ENCODE measurements around the gene DBNDD2.

The DBNDD2 gene

DNA sequence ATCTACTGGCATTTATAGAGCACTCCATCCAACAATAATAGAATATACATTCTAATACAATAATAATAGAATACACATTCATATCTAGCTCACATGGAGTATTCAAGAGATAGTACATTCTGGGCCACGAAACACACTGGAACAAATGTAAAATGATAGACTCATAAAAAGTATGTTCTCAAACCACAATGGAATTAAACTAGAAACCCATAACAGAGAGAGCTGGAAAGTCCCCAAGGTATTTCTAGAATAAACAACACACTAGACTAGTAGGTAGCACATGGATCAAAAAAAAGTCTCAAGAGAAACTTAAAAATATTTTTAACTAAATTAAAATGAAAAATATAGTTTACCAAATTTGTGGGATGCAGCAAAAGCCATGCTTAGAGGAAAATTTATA lies 20.8 kb upstream of the DBNDD2 start:
- no peak for DNase-seq (ENCODE audit: low read depth)

DNA sequence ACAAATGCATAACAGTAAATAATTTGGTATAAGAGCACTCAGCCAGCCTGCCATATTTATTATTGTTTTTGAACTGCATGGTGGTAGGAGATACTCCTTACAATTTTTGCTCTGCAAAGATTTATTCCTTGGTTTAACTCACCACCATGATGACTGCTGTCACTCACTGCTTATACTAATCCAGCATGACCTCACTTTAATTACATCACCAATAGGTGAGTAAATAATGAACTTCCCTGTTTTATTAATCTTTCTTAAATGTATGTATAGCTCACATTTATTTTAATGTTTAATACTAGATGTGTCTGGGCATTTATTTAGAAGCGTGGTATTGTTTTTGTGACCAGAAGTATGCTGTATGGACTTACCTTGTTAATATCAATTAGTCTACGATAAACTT lies 17.2 kb upstream of the DBNDD2 start:
- no peak for DNase-seq (ENCODE audit: low read depth)

DNA sequence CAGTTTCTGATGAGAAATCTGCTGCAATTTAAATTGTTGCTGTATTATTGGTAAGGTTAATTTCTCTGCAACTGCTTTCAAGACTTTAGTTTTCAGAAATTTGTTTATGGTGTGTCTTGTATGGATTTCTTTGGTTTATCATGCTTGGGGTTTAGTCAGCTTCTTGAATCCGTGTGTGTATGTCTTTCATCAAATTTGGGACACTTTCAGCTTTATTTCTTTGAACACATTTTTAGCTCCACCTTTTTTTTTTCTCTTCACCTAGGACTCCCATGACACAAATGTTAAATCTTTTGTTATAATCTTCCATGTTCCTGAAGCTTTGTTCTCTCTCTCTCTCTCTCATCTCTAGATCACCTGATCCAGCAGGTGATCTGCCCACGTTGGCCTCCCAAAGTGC lies 16.5 kb upstream of the DBNDD2 start:
- DNase-seq (ENCODE audit: low read depth) = no peak

DNA sequence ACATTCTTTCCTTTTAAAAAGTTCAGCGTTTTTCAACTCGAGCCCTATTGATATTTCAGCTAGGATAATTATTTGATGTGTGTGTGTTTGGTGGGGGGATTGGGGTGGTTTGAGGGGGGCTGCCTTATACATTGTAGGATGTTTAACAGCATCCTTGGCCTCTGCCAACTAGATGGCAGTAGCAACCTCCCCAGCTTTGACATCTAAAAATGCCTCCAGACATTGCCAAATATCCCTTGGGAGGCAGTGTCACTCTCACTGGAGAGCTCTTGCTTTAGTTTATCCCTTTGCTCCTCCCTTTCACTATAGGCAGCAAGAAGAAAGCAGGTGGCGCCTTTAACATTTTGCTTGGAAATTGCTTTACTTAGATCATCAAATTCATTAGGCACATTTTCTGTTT lies 15.4 kb upstream of the DBNDD2 start:
- no peak for DNase-seq (ENCODE audit: low read depth)

DNA sequence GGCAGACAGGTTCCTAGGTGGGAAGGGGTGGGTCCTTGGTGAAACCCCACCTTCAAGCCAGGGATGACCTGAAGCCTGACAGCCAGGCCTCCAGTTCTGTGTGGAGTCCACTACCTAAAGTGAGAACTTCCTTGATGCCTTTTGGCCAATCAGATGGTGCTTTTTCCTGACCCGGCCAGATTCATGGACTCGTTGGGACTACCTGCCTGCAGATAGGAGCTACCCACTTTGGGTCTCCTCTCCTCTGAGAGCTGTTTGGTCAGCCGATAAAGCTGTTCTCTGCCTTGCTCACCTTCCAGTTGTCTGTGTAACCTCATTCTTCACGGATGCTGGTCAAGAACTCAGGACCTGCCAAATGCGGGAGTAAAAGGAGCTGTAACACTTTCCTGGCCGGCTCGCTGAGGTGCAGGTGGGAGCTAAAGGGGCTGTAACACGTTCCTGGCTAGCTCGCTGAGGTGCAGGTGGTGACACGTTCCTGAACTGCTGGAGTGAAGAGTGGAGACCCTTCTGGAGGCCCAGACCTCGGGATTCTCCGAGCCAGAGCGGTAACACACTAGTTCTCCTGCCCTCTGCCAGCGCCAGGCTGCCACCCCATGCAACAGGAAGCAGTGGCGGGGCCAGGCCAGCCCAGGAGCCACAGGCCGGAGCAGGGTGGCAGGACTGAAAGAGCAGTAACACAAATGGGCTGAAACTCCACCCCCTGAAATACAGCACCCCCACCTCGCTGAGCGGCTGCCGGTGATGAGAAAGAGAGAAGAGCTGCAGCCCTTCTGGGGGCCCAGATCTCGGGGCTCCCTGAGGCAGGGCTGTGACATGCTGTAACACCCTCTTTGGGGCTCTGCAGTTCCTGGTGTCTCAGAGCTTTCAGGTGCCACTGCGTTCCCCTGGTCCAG lies 13.6 kb upstream of the DBNDD2 start:
- no peak for DNase-seq (ENCODE audit: low read depth)

DNA sequence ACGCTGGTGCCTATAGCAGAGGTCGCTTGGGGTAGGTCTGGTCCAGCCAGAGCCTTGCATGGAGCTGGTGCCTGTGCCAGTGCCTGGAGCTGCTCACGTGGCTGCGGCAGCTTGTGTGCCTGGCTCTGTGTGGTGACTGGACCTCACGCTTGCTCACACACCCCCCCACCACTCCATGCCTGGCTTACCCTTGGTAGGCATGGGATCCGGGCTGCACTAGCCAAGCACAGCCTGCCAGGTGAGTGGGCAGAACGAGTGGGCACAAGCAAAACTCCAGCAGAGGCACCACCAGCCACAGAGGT lies 13.0 kb upstream of the DBNDD2 start:
- DNase-seq (ENCODE audit: low read depth) = no peak

DNA sequence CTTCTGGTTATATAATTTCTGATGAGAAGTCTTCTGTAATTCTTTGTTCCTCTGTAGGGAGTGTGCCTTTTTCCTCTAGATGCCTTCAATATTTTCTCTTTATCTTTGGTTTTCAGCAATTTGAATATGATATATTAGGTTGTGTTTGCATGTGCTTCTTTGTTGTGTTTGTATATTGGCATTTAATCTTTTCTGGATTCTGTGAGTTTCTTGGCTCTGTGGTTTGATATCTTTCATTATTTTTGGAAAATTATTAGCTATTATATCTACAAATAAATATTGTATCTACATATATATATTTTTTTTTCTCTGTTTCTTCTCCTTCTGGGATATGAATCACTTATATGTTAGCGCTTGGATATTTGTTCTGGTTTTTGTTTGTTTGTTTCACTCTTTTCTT lies 9.1 kb upstream of the DBNDD2 start:
- no peak for DNase-seq (ENCODE audit: low read depth)

DNA sequence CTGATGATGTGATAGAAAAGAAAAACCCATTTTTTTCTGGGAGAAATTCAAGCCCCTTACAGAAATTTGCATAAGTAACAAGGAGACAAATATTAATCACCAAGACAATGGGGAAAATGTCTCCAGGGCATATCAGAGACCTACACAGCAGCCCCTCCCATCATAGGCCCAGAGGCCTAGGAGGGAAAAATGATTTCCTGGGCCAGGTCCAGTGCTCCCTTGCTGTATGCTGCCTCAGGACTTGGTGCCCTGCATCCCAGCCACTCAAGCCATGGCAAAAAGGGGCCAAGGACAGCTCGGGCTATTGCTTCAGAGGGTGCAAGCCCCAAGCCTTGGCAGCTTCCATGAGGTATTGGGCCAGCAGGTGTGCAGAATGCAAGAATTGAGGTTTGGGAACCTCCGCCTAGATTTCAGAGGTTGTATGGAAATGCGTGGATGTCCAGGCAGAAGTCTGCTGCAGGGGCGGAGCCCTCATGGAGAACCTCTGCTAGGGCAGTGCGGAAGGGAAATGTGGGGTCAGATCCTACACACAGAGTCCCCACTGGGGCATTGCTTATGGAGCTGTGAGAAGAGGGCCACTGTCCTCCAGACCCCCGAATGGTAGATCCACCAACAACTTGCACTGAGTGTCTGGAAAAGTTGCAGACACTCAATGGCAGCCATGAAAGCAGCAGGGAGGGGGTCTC lies 7.6 kb upstream of the DBNDD2 start:
- no peak for DNase-seq (ENCODE audit: low read depth)

DNA sequence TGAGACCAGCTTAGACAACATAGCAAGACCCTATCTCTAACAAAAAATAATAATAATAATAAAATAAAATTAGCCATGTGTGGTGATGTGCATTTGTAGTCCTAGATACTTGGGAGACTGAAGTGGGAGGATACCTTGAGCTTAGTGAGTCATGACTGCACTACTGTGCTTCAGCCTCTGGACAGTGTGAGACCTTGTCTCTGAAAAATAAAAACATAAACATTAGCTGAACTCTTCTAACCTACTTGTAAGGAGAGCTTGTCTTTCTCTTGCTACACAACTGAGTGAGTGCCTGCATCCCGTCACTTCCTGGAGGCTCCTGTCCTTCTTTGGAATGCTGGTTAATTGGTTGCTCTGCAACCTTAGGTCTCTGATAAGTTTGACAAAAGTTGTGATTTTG lies 5.1 kb upstream of the DBNDD2 start:
- DNase-seq (ENCODE audit: low read depth) = no peak

DNA sequence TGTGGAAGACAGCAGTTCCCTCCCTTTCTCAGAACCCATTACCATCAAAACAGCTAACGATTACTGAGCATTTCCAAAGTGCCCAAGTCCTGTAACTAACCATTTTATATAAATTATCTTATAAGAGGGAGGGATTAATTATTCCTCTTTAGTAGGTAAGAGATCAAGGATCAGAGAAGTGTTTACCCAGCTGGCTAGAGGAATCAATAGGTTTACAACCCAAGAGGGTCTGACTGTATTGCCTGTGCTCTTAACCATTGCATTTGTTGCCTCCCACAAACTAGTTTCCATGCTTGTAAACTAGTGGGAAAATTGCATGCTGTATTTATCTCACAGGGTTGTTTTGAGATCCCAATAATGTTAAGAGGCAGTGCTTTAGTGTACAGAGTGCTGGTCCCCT lies 3.7 kb upstream of the DBNDD2 start:
- DNase-seq (ENCODE audit: low read depth) = no peak

DNA sequence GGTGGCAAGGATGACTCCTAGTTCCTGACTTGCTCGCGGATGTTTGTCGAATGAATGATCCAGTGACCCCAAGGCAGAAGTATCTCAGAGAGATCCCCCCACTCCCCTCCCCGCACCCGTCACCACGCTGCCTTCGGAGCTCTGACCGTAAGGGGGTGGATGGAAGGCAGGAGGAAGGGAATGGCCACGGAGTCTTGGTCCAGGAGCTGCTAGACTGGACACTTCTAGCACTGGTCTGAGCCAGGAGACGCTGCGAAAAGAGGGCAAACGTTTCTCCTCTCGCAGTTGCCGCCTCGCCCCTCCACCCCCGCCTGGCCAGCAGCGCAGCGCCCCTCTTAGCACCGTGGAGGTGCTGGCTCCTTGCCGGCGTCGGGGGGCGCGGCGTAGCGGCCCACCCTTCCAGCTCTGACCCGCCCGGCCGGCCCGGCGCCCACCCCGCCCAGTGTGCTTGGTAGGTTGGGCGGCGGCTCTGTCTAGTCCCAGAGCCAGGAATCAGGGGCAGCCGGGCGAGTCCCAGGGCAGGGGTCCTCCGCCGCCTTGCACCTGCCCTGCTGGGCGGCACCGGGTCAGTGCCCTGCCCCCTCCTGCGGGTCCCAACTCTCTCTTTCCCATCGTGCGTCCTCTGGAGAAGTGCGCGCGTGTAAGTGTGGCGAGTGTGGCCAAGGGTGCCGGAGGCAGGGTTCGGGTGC lies 2.4 kb upstream of the DBNDD2 start:
- no peak for DNase-seq (ENCODE audit: low read depth)

DNA sequence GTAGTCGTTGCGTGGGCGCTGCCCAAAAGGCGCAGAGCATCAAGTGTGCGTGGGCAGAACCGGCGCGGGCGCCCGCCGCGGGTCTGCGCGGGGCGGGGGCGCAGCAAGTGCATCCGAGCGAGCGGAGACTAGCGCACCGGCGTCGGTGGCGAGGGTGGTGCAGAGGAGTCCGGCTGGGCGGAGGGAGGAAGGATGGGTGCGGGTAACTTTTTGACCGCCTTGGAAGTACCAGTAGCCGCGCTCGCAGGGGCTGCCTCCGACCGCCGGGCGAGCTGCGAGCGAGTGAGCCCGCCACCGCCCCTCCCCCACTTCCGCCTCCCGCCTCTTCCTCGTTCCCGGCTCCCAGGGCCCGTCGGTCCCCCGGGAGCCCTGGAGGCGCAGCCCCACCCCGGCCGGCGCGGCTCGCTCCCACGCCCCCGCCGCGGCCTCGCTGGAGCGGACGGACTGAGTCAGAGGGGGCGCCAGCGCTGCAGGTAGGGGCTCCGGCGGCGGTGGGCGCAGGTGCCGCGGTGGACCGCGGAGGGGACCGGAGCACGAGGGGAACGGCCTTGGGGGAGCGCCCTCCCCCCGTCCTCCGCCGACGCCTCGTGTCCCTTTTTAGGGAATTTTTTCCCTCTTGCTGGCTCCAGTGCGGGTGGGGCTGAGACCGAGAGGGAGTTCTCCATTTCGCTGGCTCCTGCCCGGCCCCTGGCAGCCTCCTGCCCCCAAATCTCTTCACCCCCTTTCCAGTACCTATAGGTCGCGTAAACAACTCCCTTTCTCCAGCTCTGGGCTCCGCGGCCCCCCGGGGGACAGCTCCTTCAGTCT lies 1.6 kb upstream of the DBNDD2 start:
- no peak for DNase-seq (ENCODE audit: low read depth)

DNA sequence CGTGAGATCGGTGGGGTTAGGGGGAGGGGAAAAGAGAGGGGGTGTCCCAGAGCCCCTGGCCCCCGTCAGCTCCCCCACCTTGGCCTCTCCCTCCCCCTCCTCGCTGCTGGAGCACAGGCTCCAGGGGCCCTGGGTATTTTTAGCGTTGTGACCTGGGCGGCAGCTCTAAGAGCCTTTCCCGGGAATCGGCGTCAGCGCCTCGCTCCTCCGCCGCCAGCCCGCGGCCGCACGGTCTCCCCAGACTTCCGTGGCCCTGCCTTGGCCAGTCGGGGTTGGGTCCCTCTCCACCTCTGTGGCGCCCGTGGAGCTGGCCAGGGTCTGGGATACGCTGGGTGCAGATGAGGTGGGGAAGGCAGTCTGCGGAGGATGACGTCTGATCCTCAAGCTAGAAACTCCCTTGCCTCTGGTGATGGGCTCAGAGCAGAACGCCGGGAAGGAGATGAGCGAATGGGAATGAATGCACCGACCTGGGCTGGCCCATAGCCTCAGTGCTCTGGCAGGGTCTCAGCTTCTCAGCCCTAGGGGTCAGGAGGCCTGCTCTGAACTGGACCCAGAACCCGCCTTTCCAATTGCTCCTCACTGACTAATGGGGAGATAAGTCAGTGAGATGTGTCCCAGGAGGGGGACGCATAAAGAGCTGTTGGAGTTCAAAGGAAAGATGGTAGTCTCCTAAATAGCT lies 883 bp upstream of the DBNDD2 start:
- no peak for DNase-seq (ENCODE audit: low read depth)

DNA sequence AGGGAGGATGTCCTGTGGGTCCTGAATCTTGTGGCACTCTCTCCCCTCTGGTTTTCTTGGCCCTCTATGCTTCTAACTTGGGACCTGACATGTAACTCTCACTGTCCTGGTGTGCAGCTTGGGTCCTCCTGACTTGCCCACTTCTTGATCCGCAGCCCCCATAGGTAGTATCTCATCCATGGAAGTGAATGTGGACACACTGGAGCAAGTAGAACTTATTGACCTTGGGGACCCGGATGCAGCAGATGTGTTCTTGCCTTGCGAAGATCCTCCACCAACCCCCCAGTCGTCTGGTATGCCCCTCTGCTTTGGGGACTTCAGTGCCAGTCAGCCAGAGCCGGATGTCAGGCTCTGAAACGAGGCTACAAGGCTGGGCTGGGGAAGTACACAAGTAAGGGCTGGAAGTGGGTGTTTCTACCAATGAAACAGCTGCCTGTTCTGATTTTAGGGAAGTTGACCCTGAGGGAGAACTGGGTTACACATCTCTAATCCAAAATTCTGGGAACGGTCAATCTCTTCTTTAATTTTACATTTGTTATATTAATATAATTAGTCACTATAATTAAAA lies 641 bp downstream of the DBNDD2 start:
- no peak for DNase-seq (ENCODE audit: low read depth)

DNA sequence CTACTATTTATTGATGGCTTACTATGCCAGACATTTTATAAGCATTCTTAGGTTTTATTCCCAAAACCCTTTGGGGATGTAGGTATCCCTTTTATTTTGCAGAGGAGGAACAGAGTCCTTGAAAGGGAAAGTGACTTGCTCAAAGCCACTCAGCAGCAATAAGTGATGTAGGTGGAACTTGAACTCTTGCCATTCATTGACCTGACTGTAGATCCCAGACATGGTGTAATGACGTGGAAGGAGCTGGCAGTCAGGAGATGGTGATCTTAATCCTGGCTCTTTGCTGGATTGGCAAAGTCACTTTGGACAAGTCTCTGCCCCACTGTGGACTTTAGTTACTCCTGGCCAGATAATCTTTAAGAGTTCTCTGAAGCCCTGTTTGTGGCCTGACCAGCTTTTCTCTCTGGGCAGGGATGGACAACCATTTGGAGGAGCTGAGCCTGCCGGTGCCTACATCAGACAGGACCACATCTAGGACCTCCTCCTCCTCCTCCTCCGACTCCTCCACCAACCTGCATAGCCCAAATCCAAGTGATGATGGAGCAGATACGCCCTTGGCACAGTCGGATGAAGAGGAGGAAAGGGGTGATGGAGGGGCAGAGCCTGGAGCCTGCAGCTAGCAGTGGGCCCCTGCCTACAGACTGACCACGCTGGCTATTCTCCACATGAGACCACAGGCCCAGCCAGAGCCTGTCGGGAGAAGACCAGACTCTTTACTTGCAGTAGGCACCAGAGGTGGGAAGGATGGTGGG lies 1.6 kb downstream of the DBNDD2 start:
- DNase-seq (ENCODE audit: low read depth) = no peak

DNA sequence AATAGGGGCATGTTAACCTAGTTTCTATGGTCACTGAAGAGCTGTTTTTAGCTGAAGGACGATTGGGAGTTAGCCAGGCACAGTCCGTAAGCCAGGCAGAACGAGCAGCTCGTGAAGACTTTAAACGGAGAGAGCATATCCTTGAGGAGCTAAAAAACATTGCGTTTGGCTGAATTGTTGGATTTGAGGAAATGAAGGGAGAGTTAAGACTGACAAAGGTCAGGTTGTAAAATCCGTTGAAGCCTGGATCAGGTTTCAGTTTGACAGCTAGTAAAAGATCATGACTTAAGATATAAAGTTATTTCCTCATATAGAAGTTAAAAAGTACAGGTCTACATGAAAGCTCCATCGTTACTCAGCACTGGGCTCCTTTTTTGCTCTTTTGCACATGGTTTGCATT lies 2.8 kb downstream of the DBNDD2 start:
- DNase-seq (ENCODE audit: low read depth) = no peak

DNA sequence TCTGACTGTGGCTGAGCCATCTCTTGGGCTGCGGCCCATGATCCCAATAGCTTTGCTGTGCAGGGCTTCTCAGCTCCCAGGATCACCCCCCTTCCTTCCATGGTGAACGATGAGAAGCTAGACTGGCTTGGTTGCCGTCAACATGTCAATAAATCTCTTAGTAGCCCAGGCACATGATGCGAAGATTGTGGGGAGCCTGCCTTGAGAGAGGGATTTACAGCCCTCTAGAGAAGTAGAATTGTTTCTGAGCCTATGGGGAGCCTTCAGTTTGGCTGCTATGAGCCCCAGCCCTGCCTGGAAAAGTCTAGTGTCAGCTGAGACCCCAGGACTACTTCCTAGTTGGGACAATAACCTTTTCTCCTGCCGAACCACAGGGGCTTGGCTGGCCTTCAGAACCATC lies 4.6 kb downstream of the DBNDD2 start:
- DNase-seq (ENCODE audit: low read depth) = no peak

DNA sequence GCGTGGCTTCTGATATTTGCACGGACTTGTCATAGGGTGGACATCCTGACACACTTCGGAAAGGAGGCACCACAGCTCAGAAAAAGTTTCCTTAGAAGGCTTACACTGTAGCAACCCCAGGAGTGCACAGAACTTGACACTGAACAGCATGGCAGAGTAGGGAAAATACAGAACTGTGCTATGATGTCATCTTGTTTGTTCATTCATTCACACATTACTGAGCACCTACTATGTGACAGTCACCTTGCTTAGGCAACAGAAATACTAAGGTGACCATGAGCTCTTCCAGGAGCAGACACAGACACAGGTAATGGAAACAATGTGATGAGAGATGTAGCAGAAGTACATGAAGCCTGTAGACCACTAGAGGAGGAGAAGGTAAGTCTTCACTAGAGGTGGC lies 5.4 kb downstream of the DBNDD2 start:
- no peak for DNase-seq (ENCODE audit: low read depth)

DNA sequence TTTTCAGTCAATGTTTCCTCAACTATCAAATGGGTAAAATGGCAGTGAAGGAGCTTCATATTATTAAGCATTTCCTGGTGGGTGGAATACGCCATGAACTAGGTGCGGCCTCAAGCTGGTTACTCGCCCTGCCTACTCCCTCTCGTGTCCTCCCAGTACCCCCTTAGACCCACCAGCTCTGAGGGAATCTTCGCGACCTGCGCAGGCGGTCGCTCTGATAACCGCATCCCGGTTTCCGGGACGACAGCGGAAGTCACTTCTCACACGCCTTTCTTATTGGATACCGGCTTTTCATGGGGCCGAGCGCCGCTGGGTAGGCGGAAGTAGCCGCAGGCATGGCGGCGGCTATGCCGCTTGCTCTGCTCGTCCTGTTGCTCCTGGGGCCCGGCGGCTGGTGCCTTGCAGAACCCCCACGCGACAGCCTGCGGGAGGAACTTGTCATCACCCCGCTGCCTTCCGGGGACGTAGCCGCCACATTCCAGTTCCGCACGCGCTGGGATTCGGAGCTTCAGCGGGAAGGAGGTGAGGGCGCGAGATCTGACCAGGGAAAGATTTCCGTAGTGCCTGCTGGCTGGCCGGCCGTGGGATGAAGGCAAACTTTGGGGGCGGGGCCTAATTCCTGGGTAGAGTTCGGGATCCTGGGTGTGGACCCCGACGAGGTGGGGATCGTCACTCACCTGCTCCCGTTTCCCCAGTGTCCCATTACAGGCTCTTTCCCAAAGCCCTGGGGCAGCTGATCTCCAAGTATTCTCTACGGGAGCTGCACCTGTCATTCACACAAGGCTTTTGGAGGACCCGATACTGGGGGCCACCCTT lies 7.9 kb downstream of the DBNDD2 start, which contains the start of gene PIGT:
TSS of gene PIGT (plus strand) at position 320 of the 816 bp plus-strand sequence. CDS start at position 336, 16 bp downstream.
- DNase-seq (ENCODE audit: low read depth) = peak; percentile 75

DNA sequence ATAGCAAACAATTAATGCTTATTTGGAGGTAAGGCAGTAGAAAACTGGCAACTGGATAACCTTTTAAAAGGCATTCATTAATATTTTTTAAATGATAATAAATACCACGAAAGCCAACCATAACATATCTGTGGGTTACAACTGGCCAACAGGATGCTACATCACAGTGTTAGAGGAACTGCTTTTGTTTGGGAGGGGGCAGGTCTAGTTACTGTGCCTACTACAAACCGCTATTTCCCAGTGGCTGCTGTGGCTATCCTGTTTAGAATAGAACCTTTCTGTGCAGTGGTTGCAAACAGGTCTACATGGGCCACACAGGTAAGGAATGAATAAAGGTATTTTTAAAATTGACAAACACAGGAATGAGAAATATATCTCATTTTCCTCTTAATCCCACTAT lies 8.8 kb downstream of the DBNDD2 start:
- no peak for DNase-seq (ENCODE audit: low read depth)

Measured in stimulated activated CD8-positive, alpha-beta memory T cell treated with anti-CD3 and anti-CD28 coated beads, Interleukin-15, amount 100 ng/mL, for 1 hour (primary cell).